Measurements from ENCODE around the gene PRSS12.
A peak's percentile ranks its signal among the peaks of the same experiment; 100 is the strongest.

PRSS12 gene

GRCh38 chr4:118356731-118357130, 3.9 kb upstream of the PRSS12 start:
- no peak for DNase-seq

GRCh38 chr4:118356111-118356510, 3.3 kb upstream of the PRSS12 start:
- DNase-seq, result no peak

GRCh38 chr4:118354913-118355312, 2.1 kb upstream of the PRSS12 start:
- no peak for DNase-seq

- DNase-seq, result no peak
Measured at GRCh38 chr4:118353534-118354030, 779 bp upstream of the PRSS12 start.

GRCh38 chr4:118351851-118352827, 664 bp downstream of the PRSS12 start:
- no peak for DNase-seq

GRCh38 chr4:118350961-118351360, 1.8 kb downstream of the PRSS12 start:
- no peak for DNase-seq

- no peak for DNase-seq
Measured at GRCh38 chr4:118348886-118349285, 3.9 kb downstream of the PRSS12 start.

GRCh38 chr4:118346495-118346894, 6.3 kb downstream of the PRSS12 start:
- DNase-seq, result no peak

- no peak for DNase-seq
Measured at GRCh38 chr4:118345813-118346212, 7.0 kb downstream of the PRSS12 start.

- no peak for DNase-seq
Measured at GRCh38 chr4:118344801-118345200, 8.0 kb downstream of the PRSS12 start.

GRCh38 chr4:118343501-118343900, 9.3 kb downstream of the PRSS12 start:
- DNase-seq, result no peak

GRCh38 chr4:118340109-118340508, 12.7 kb downstream of the PRSS12 start:
- no peak for DNase-seq

- DNase-seq, result no peak
Measured at GRCh38 chr4:118338981-118339765, 13.6 kb downstream of the PRSS12 start.

- DNase-seq, result no peak
Measured at GRCh38 chr4:118338518-118338917, 14.3 kb downstream of the PRSS12 start.

GRCh38 chr4:118337954-118338353, 14.8 kb downstream of the PRSS12 start:
- no peak for DNase-seq

- DNase-seq, result no peak
Measured at GRCh38 chr4:118335774-118336173, 17.0 kb downstream of the PRSS12 start.

- DNase-seq, result no peak
Measured at GRCh38 chr4:118335324-118335723, 17.5 kb downstream of the PRSS12 start.

- no peak for DNase-seq
Measured at GRCh38 chr4:118331352-118331751, 21.5 kb downstream of the PRSS12 start.

GRCh38 chr4:118329849-118330248, 23.0 kb downstream of the PRSS12 start:
- no peak for DNase-seq

GRCh38 chr4:118327554-118328241, 25.1 kb downstream of the PRSS12 start:
- peak; percentile 49 for DNase-seq

- DNase-seq, result no peak
Measured at GRCh38 chr4:118326585-118326984, 26.2 kb downstream of the PRSS12 start.

- DNase-seq, result no peak
Measured at GRCh38 chr4:118325431-118325830, 27.4 kb downstream of the PRSS12 start.

Measured in NCI-H187 treated with DMSO at 0.1 percent for 48 hours (cell line).